H4 (cell line): Measurements from ENCODE around the gene IL13RA2. TPM values are rescaled to one million over a fixed set of nuclear protein-coding genes. Genes with fewer than 3 reads are reported as not detected.
A peak's percentile ranks its signal among the peaks of the same experiment; 100 is the strongest.

Experiments used
- DNase-seq: peaks from one replicate; pipeline ENCODE4 v3.0.0-alpha.2; 2015; ENCODE audit warnings: low spot score
- total RNA-seq: library from RNA; depleted of rRNA; stranded (reverse); fragments of >200 nt; shearing (Covaris generic); gene quantifications from 2 replicates; pipeline ENCODE4 v1.2.3, GENCODE V29; 2014; rRNA removed

IL13RA2 gene, protein sequence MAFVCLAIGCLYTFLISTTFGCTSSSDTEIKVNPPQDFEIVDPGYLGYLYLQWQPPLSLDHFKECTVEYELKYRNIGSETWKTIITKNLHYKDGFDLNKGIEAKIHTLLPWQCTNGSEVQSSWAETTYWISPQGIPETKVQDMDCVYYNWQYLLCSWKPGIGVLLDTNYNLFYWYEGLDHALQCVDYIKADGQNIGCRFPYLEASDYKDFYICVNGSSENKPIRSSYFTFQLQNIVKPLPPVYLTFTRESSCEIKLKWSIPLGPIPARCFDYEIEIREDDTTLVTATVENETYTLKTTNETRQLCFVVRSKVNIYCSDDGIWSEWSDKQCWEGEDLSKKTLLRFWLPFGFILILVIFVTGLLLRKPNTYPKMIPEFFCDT
- 177 and 186 TPM in 2 replicates for total RNA-seq

DNA sequence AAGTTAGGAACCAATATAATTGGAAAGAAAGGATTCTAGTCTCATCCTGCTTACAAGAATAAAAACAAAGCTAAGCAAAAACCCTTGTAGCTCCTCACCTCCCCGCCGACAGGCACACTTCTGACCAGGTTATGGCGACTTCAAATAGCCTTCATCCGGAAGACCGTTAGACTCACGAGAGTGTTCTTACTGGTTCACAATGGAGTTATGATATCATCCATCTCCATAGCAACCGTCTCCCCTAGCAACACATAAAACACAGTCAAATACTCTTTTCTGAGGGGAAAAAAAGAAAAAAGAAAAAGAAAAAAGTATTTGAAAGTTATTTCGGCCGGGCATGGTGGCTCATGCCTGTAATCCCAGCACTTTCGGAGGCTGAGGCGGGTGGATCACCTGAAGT is at the start of gene IL13RA2:
TSS of gene IL13RA2 (minus strand) at position 162 of the 400 bp plus-strand sequence. CDS start 347 bp downstream, outside the sequence.
- DNase-seq: peak; percentile 80

DNA sequence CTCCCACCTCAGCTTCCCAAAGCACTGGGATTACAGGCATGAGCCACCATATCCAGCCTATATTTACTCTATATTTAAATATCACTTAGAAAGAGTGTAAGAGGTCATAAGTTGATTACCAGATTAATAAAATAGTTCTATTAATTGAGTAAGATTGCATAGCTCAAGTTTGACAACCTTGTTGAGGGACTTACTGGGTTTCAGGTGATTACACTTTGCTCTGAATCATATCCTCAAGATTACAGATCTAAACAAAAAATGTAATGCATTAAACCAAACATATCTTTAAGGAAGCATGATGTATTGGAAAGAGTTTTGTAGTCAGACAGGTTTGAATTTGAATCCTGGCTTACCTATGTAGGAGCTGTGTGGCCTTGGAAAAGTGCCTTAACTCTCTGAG is 47.9 kb upstream of the IL13RA2 start:
- no peak for DNase-seq

DNA sequence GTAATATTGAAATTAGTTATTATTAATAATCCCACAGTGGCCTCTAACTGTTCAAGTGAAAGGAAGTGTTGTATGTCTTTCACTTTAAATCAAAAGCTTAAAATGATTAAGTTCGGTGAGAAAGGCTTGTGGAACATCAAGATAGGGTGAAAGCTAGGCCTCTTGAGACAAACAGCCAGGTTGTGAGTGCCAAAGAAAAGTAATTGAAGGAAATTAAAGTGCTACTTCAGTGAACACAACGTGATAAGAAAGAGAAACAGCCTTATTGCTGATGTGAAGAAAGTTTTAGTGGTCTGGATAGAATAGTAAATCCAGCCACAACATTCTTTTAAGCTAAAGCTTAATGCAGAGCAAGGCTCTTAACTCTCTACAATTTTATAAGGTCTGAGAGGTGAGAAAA is 42.6 kb upstream of the IL13RA2 start:
- DNase-seq: no peak

DNA sequence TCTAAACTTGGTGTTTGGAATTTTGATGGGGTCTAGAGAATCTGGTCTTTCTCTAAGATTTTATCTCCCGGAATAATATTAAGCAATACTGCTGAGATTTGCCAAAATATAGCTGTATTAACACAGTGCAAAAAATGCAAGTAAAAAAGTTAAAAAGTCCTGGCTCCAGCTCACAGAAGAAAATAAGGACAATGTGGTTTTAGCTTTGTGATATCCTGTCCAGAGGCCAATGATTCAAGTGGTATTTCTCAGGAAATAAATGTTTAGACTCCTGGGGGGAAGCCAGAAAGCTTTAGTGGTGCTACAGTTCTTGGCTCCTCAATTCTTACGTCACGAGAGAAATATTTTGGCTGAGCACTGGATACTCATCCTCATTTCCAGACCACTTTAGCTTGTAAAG is 40.9 kb upstream of the IL13RA2 start:
- peak; percentile 28 for DNase-seq

DNA sequence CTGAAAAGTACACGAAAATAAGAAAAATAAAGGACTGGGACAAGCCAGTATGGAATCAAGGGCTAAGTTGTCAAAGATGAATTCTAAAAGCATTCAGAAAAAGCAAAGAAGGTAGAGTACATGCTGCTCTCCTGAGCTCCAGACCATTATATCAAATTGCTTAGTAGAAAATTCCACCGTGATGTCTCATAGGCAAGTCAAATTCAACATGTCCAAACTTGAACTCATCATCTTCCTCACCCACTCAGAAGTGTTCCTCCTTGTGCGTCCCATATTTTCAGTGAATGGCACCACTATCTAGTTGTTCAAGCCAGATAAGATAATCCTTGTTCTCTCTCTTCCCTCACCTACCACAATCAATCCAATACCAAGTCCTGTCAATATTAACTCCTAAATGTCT is 37.5 kb upstream of the IL13RA2 start:
- no peak for DNase-seq

DNA sequence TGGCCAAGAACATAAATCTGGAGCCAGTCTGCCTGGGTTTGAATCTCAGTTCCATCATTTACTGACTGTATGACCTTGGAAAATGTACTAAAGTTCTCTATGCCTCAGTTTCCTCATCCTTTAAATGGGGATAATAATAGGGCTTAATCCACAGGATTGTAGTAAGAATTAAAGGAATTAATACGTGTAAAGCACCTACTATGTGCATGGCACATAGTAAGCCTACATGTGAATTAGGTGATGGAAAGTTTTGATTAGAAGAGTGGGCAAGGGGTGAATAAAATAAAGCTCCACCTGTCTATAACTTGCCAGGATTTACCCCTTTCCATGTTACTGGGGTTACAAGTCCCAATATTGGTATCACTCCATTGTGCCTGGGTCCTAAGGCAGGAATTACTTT is 35.8 kb upstream of the IL13RA2 start:
- no peak for DNase-seq

DNA sequence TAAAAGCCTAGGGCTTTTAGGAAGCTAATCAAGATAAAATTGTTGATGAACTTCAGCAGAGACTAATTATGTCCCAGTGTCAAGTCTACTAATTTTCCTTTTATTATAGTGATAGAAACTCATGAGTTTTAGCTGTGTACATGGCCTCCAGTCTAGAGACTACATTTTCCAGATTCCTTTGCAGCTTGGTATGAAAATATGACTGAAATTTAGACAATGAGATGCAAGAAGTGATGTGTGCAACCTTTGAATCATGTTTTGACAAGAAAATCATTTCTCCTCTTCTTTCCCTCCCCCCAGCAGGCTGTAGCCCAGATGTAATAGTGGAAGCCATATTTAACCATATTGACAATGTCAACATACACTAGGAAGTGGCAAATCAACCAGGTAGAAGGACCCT is 30.3 kb upstream of the IL13RA2 start:
- DNase-seq: no peak

DNA sequence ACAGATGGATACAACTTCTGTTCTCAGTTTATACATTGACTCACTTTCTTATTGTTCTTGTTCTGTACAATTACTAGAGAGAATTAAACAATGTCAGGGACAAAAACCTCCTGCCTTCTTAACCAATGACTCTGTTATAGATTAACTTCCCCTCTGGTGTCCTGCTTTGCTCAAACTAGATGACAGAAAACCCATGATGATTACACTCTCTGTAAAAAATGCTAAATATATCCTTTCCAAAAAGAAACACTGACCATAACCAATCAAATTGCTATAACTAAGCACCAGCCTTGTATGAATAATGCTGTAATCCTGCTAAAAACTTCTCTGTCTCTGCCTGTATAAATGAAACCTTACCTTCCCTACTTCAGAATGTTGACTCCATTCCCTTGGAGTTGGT is 29.8 kb upstream of the IL13RA2 start:
- no peak for DNase-seq

DNA sequence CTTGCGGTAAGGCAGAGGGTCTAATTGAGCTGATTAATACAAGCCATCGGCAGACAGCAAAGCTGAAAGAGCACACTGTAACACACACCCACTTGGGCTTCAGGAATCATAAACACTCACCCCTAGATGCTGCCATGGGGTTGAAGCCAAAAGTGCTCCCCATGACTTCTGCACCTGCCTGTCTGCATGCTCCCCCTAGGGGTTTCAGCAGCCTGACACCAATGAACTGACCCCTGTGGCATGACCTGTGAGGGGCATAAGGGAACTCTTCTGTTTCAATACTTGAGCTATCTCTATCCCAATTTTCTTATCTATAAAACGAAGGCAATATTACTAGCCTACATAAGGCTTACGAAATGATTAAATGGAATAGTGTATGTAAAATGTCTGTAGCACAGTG is 23.0 kb upstream of the IL13RA2 start:
- no peak for DNase-seq

DNA sequence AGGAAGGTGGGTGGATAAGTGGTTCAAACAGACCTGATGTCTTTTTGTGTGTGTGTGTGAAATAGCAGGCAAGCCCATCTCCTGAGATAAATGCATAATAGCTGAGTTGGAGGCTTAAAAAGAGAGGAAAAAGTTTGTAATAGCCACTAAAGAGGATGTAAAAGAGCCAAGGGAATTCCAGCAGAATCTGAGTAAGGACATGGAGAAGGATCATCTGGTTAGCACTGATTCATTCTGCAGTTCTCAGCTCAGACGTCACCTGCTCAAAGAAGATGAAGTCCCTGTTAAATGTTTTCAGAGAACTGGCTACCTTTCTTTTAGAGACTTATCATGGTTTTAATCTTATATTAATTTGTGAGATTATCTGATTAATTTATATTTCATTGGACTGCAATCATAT is 21.0 kb upstream of the IL13RA2 start:
- no peak for DNase-seq

DNA sequence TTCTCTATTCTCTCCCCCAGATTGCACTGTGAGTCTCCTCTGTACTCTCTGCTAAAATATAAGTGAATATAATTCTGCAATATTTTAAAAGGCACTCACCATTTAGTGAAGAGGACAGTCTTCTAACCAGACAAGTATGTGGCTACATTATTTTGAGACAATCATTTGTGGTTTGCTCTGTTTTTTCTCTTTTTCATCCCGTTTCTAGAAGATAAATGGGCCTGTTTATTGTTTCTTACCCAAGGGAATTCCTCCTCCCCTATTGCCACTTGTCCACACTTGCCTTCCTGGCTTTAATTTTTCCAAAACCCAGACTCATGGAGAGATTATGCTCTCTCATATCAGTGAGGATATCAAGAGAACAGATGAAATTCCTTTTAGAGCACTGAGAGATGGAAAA is 18.6 kb upstream of the IL13RA2 start:
- no peak for DNase-seq

DNA sequence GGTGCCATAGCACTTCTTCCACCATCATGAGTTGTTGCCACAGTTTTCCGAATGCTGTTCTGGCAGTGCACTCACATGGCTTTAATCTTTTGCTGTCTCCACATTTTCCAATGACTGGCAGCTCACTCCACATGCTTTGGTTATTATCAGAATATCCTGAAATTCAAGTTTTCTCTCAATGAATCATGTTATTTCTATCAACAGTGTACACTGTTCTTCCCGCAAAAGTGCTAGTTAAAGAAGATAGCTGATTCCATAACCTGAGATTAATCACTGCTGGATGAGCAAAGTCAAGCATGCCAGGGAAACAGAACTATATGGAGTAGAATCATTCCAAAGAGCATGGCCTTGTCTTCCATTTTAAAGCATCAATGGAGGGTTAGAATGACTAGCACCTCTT is 14.6 kb upstream of the IL13RA2 start:
- DNase-seq: no peak

DNA sequence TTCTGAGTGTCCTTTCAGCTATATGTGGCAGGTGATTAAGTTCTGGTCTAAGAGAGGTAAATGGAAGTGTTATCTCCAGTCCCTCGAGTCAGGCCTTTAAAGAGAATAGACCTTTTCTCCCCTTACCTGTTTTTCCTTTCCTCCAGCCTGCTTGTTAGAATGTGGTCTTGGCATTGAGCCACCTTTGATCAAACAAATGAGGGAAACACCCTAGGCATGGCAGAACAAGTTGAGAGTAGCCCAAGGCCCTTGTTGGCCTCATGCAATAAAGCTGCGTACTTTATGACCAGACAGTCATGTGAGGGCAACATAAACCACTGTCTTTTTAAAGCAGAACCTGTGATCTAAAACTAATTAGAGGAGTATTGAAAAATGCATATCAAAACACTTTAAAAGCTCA is 13.2 kb upstream of the IL13RA2 start:
- no peak for DNase-seq

DNA sequence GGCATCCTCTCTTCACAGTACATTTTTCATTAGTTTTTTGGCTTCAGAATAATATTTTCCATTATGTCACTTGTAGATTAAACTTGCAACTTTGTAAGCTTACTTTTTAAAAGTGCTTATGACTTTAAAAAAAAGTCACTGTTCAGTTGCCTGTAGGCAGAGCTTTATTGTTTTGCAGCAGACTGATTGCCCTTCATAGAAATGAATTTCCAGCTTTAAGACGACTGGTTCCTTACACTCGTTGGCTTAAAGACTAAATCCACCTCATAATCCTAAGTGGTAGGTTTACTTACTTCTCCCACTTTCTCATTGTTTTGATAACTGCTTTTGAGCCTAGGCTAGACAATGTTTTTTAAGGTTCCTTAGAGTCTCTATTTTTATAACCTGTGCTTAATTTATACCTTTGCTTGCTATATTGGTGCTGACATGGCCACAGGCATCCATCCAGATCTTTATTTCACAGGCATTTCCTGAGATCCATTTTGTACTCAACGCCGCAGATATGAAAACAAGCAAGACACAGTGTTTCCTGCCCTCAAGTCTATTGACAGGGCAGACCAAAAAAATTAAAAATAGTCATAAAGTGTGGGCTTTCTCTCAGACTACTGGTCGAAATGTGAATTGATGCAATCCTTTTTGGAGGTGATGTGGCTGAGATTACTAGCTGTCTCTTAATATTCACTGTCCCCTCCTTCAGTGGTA is 12.6 kb upstream of the IL13RA2 start:
- DNase-seq: no peak

DNA sequence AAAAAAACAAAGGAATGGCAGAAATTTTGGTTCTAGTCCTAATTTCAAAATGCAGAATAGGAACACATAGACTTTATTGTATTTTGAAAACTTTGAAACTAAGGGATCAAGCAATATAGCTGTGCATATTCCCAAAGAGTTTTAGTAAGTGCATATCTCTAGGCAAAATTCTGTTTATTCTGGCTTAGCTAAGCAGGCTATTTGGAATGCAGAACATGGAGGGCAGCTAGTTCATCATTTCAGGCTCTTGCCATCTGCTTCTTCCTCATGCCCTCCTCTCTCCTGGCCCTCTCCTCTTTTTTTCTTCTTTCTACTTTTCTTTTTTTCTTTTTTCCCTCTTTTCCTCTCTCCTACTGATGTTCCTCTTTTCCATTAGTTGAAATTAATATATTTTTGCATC is 12.0 kb upstream of the IL13RA2 start:
- no peak for DNase-seq

DNA sequence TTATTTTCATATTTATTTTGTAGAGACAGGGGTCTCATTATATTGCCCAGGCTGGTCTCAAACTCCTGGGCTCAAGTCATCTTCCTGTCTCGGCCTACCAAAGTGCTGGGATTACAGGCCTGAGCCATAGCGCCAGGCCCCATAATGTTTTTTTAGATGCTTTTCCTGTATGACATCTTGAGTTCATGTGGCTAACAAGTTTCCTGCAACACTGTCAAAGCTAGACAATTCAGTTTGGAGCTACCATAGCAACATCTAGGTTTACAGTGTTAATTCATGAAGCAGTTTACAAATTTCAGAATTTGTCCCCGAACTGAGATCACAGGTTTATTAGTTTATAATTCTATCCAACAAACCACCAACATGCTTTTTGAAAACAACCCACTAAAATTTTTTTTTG is 6.4 kb upstream of the IL13RA2 start:
- no peak for DNase-seq

DNA sequence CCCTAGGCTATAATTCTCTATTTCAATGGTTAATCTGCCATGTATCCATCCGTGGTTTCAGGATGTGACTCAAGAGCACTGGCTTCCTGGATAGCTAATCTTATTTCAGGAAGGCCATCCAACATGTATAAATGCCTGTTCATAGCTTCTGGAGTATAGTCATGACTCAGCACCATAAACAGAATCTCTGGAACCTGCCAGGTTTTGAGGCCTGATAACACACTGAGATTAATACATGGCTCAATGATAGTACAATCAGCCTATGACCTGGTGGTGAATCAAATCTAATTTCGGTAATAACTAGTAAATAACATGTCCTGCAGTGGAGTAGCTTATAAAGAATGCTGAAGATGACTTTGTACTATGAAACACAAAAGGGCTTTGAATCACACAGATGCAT is 5.7 kb upstream of the IL13RA2 start:
- peak; percentile 68 for DNase-seq

DNA sequence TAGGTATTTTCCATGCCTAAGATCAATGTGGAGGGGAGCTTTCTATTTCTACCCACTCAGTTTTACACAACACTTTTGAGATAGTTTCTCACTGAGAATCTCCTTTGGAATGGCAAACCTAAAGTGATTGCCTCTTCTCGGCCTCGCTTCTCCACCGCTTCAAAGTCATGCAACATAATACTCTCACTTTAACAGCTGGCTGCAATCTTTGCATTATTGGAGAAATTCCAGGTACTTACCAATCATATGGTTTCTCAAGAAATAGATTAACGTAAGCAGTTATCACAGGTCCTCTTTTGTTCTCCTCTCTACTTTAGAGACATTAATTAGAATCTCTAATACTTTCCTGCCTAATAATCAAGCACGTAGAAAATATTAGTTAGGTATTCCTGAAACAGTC is 3.7 kb upstream of the IL13RA2 start:
- DNase-seq: no peak

DNA sequence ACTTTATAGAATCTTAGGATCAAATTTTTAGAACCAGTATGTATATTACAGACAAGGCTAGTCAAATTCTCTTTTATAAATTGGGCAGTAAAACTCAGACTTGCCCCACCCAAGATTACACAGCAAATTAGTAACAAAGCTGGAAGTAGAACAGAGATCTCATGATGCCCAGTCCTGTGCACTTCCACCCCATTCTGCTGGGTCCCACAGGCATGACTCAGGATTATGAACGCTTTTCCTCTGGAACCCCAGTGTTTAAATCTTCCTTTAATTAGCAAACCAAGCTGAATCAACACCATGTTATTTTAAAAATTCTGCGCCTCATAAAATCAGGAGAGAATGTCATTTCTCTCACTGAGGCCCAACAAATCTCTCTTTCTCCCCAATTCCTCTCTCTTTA is 1.5 kb upstream of the IL13RA2 start:
- DNase-seq: no peak

DNA sequence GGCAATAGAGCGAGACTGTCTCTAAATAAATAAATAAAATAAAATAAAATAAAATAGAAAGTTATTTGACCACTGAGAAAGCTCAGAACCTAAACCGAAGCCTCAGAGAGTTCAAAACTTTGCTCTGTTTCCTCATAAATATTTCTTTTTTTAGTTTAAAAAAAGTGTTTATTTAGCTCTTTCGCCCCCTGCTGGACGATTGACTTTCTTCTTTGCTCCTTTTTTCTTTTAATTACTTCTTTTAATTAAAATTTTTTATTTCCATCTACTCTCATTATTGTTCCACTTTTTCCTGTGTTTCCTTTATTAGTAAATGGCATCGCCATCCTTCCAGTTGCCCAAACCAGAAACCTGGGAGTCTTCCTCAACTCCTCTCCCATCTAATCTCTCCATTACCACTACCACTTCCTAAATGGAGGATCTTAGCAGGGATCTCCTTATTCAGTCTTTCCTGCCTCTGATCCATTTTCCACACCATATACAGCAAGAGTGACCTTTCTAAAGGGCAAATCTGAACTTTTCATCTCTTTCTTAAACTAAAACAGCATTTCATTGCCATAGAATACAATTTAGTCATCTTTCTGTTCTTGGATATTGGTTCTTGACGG is 728 bp upstream of the IL13RA2 start:
- DNase-seq: no peak

DNA sequence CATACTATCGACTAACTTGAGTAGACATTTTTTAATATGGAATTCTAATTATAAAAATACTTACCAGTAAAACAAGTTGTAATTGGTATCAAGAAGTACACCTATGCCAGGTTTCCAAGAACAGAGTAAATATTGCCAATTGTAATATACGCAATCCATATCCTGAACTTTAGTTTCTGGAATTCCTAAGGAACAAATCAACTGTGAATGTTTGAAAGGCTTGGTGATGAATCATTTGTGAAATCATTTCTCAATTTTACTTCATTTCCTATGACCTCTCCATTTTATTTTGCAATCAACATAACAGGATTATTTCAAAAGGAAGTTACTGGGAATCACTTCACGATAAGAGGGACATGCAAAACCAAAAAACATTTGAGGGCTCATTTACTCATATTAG is 3.7 kb downstream of the IL13RA2 start:
- no peak for DNase-seq

DNA sequence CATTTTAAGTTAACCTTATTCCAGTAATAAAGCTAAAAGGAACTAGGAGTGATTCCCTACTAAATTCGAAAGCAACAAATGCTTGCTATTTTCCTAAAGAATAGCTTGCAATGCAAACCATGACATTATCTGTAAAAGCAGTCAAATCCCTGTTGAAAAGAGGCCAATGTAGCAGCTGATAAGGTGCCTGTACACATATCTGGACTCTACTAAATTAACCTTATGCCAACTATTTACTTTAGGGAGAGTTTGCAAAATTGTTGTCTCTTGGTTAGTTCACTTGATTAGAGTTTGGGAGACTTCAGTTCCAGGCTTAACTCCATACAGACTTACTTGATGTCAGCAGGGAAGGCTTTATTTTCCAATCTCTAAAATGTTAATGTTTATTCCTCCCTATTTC is 6.0 kb downstream of the IL13RA2 start:
- no peak for DNase-seq

DNA sequence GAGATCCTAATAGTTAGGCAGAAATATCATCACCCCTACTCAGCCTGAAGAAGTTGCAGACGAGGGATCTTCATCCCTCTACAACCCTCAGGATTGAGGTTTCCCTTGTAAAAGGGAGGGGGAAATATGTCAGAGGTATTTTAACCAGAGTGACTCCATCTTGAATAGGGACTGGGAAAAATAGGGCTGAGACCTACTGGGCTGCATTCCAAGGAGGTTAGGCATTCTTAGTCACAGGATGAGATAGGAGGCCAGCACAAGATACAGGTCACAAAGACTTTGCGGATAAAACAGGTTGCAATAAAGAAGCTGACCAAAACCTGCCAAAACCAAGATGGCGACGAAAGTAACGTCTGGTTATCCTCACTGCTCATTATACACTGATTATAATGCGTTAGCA is 17.5 kb downstream of the IL13RA2 start:
- DNase-seq: no peak
